K562 (cell line): ENCODE results near the gene MACROD2. TPM values are rescaled to one million over a fixed set of nuclear protein-coding genes. Genes with fewer than 3 reads are reported as not detected.

Source experiments
- ATAC-seq: fragments of 200-7000 bp; cut with Tn5 transposase; 3 replicates; pipeline ENCODE4 v1.9.1; 2020; ENCODE audit warnings: moderate library complexity
- BruUV-seq: library from RNA; stranded (reverse); fragments of 400-500 nt; replicated peaks from 2 replicates; lab custom pipeline; 2021; lab: Mats Ljungman, UMichigan
- CTCF ChIA-PET: fragments of 300-600 bp; formaldehyde crosslinking; extraction: SDS; loops from one replicate; lab custom pipeline; 2021; ENCODE audit warnings: low intra/inter-chr PET ratio; lab: Yijun Ruan, JAX
- POLR2A ChIA-PET: fragments of 300-600, 350-650 bp; sonication (Branson Sonifier 250); formaldehyde crosslinking; extraction: SDS; loops from one replicate; lab custom pipeline; 2021; ENCODE audit warnings: antibody characterized with exemption, inconsistent platforms; lab: Yijun Ruan, JAX
- DNase-seq, 4 experiments: peaks; one replicate each; pipeline versions ENCODE4 v3.0.0 to v3.0.0-alpha.2; 2011 to 2018; ENCODE audit warnings: low spot score in 3 of 4, mixed read lengths in 3 of 4; ENCODE audit errors: extremely low read depth in 1 of 4
- FAIRE-seq: peaks from 2 replicates; lab custom pipeline; 2011; peaks lifted over from hg19 to GRCh38; lab: Jason Lieb, UNC
- H2AFZ ChIP-seq: 2 replicates; pipeline ENCODE4 v1.6.0; 2011; ENCODE audit warnings: low read depth, low read length, control low read depth, inconsistent platforms
- H3K27ac ChIP-seq: fragments of 200-600 bp; 3 replicates; pipeline ENCODE4 v1.8.0; 2011; ENCODE audit warnings: low read depth, mild to moderate bottlenecking, control low read depth, inconsistent platforms, low read length, moderate library complexity, mixed read lengths; ENCODE audit errors: extremely low read depth
- H3K27me3 ChIP-seq, 2 experiments: fragments of 300-600 bp in 1 of 2; 2 replicates in 1 of 2; 3 replicates in 1 of 2; pipeline versions ENCODE4 v1.6.0 to v1.8.0; 2011; ENCODE audit warnings: inconsistent platforms in 2 of 2, low read length in 2 of 2, mild to moderate bottlenecking in 1 of 2, mixed read lengths in 1 of 2, moderate library complexity in 1 of 2; ENCODE audit not compliant: control insufficient read depth in 2 of 2, insufficient read depth in 2 of 2
- H3K36me3 ChIP-seq: fragments of 300-600 bp; 3 replicates; pipeline ENCODE4 v1.8.0; 2011; ENCODE audit warnings: mild to moderate bottlenecking, low read length, inconsistent platforms; ENCODE audit not compliant: control insufficient read depth, insufficient read depth
- H3K4me1 ChIP-seq, 2 experiments: fragments of 200-600 bp in 1 of 2; replicated peaks in 1 of 2; 2 replicates in 1 of 2; 3 replicates in 1 of 2; pipeline versions ENCODE4 v1.5.1 to v1.8.0; 2011; ENCODE audit warnings: inconsistent platforms in 2 of 2, low read length in 2 of 2, mild to moderate bottlenecking in 1 of 2, mixed read lengths in 1 of 2, moderate library complexity in 1 of 2; ENCODE audit not compliant: control insufficient read depth in 2 of 2, insufficient read depth in 2 of 2
- H3K4me2 ChIP-seq: 2 replicates; pipeline ENCODE4 v1.6.1; 2011; ENCODE audit warnings: low read length, control low read depth, inconsistent platforms, mixed read lengths; ENCODE audit not compliant: insufficient read depth
- H3K4me3 ChIP-seq: fragments of 200-600 bp; sonication (generic), shearing (Covaris generic); 2 replicates; pipeline ENCODE4 v1.5.1; 2016; ENCODE audit warnings: control low read depth, inconsistent platforms
- H3K79me2 ChIP-seq: fragments of 200-600 bp; 3 replicates; pipeline ENCODE4 v1.8.0; 2011; ENCODE audit warnings: low read length, inconsistent platforms; ENCODE audit not compliant: control insufficient read depth, insufficient read depth
- H3K9ac ChIP-seq, 2 experiments: 2 replicates each; pipeline versions ENCODE4 v1.6.0 to v1.6.1; 2011; ENCODE audit warnings: low read depth in 2 of 2, low read length in 2 of 2, control low read depth in 1 of 2, inconsistent platforms in 1 of 2, mild to moderate bottlenecking in 1 of 2, mixed read lengths in 1 of 2; ENCODE audit not compliant: insufficient read depth in 1 of 2
- H3K9me1 ChIP-seq: one replicate; pipeline ENCODE4 v1.6.0; 2011; ENCODE audit warnings: inconsistent platforms, mild to moderate bottlenecking, low read length, moderate library complexity; ENCODE audit not compliant: control insufficient read depth, insufficient read depth
- H3K9me3 ChIP-seq: replicated peaks from 2 replicates; pipeline ENCODE4 v1.5.1; 2011; ENCODE audit warnings: low read depth, low read length, inconsistent platforms; ENCODE audit not compliant: control insufficient read depth, insufficient read depth
- H4K20me1 ChIP-seq: replicated peaks from 2 replicates; pipeline ENCODE4 v1.6.1; 2011; ENCODE audit warnings: low read length, inconsistent platforms, mixed read lengths; ENCODE audit not compliant: control insufficient read depth, insufficient read depth
- EHMT2 ChIP-seq: fragments of 450-650 bp; IDR thresholded peaks from 2 replicates; pipeline ENCODE4 v1.6.1; 2018; ENCODE audit warnings: antibody characterized with exemption
- ESRRA ChIP-seq: fragments of 450-650 bp; IDR thresholded peaks from 2 replicates; pipeline ENCODE4 v1.6.1; 2014; ENCODE audit warnings: low read depth, mild to moderate bottlenecking, moderate library complexity, borderline replicate concordance
- ETV5 ChIP-seq: sonication (generic); formaldehyde crosslinking; IDR thresholded peaks from 2 replicates; pipeline ENCODE4 v1.4.0; 2020; ENCODE audit warnings: low read depth, mild to moderate bottlenecking, missing genetic modification reagents
- HMGN3 ChIP-seq: IDR thresholded peaks from 2 replicates; pipeline ENCODE4 v1.6.1; 2011; ENCODE audit warnings: borderline replicate concordance, low read depth, mild to moderate bottlenecking, mixed read lengths, low read length; ENCODE audit not compliant: insufficient read length; ENCODE audit errors: extremely low read depth
- MCM5 ChIP-seq: fragments of 450-650 bp; IDR thresholded peaks from 2 replicates; pipeline ENCODE4 v1.6.1; 2016; ENCODE audit warnings: low read depth
- RBM34 ChIP-seq: fragments of 200-400 bp; formaldehyde crosslinking; IDR thresholded peaks from 2 replicates; pipeline ENCODE4 v1.6.1; 2018; ENCODE audit warnings: low read length, borderline replicate concordance; ENCODE audit not compliant: insufficient read depth
- RCOR1 ChIP-seq, 2 experiments: IDR thresholded peaks; 2 replicates each; pipeline ENCODE4 v1.6.1; 2012; ENCODE audit warnings: low read depth in 2 of 2, low read length in 2 of 2, borderline replicate concordance in 1 of 2, improper control_type of control experiment in 1 of 2
- SIN3B ChIP-seq: fragments of 450-650 bp; IDR thresholded peaks from 2 replicates; pipeline ENCODE4 v1.6.1; 2017; ENCODE audit warnings: low read depth, mild to moderate bottlenecking, moderate library complexity
- SNIP1 ChIP-seq: fragments of 450-650 bp; IDR thresholded peaks from 2 replicates; pipeline ENCODE4 v1.7.1; 2017; ENCODE audit warnings: low read depth, mild to moderate bottlenecking
- TAF15 ChIP-seq: fragments of 200-400 bp; formaldehyde crosslinking; IDR thresholded peaks from 2 replicates; pipeline ENCODE4 v1.6.1; 2017; ENCODE audit warnings: mild to moderate bottlenecking, low read depth, low read length, moderate library complexity
- TEAD1 ChIP-seq, 2 experiments: fragments of 450-650 bp in 1 of 2; sonication (generic) in 1 of 2; formaldehyde crosslinking; IDR thresholded peaks; 2 replicates each; pipeline versions ENCODE4 v1.4.0 to v1.8.0; 2020 to 2022; ENCODE audit warnings: mild to moderate bottlenecking in 2 of 2, missing genetic modification reagents in 1 of 2
- TFE3 ChIP-seq: fragments of 450-650 bp; formaldehyde crosslinking; IDR thresholded peaks from 2 replicates; pipeline ENCODE4 v1.4.0; 2020; ENCODE audit warnings: mild to moderate bottlenecking, mixed read lengths
- ZBTB43 ChIP-seq: sonication (generic); formaldehyde crosslinking; IDR thresholded peaks from 2 replicates; pipeline ENCODE4 v1.8.0; 2023; ENCODE audit warnings: mild to moderate bottlenecking, missing genetic modification reagents
- ZNF311 ChIP-seq: fragments of 250-450 bp; sonication (Bioruptor Pico); IDR thresholded peaks from 2 replicates; pipeline ENCODE4 v1.4.0; 2020; ENCODE audit warnings: mild to moderate bottlenecking, moderate library complexity
- ZNF764 ChIP-seq: fragments of 250-450 bp; sonication (Bioruptor Pico); IDR thresholded peaks from 2 replicates; pipeline ENCODE4 v1.4.0; 2020; ENCODE audit warnings: low read depth, mild to moderate bottlenecking, moderate library complexity
- ZNF77 ChIP-seq: fragments of 250-450 bp; sonication (Bioruptor Pico); IDR thresholded peaks from 2 replicates; pipeline ENCODE4 v1.5.0; 2020
- WGBS: fragments of 100-300 bp; shearing (Covaris generic); methylation state at CpG from one replicate; pipeline ENCODE4 v1.1.6; 2016; ENCODE audit warnings: low coverage, mixed read lengths; ENCODE audit not compliant: insufficient coverage; ENCODE audit errors: missing lambda C conversion rate; 5-methylcytosine and 5-hydroxymethylcytosine counted together
- in situ Hi-C: fragments of 300-500 bp; cut with MboI; formaldehyde crosslinking; loops from 4 replicates; pipeline ENCODE4 v1.15.0; 2018; ENCODE audit warnings: inconsistent platforms, mixed read lengths
- intact Hi-C: fragments of 100-400 bp; cut with micrococcal nuclease; formaldehyde crosslinking; loops from 2 replicates; pipeline ENCODE4 v1.14.2; 2022
- polyA plus RNA-seq, 8 experiments: library from polyadenylated mRNA; depleted of rRNA in 4 of 8; stranded (reverse) in 5 of 8; unstranded in 3 of 8; fragments of >200 nt; fragmentation: Nextera tagmentation in 2 of 8; fragmentation: Illumina TruSeq in 1 of 8; extraction: Ambion mirVana in 2 of 8; extraction: Trizol in 1 of 8; gene quantifications; 2 replicates each; pipeline versions ENCODE4 v1.2.1 to v1.2.3, GENCODE V29; 2011 to 2014; ENCODE audit warnings: inconsistent platforms in 1 of 8, missing spikeins in 1 of 8
- total RNA-seq, 7 experiments: library from RNA; depleted of rRNA in 6 of 7; stranded (reverse); fragments of >200 nt in 6 of 7; fragmentation: Illumina TruSeq in 2 of 7; extraction: Trizol in 2 of 7; gene quantifications; 2 replicates each; pipeline versions ENCODE4 v1.2.1 to v1.2.3, GENCODE V29; 2011 to 2021; ENCODE audit warnings: low replicate concordance in 1 of 7

The MACROD2 gene
- total and polyA plus RNA-seq, 9 of the 15 experiments (the other 6 are each of a cell fraction or from before 2014, with no cell fraction given), result not detected

- no peak overlapping the region for H3K4me3 ChIP-seq
- H3K4me1 ChIP-seq, result no peaks in the 10 kb centered on the region
- TF ChIP-seq HMGN3 (no peak), EHMT2 (no peak), ZNF311 (CRISPR knock-in tag) (no peak), ZNF764 (no peak), TEAD1 (CRISPR knock-in tag; IDR thresholded peaks at IDR 0.05) (no peak), RCOR1 (IDR thresholded peaks at IDR 0.05; ENCODE audit: borderline replicate concordance in 1 of 2, low read depth in 2 of 2, low read length in 2 of 2) (no peak), TFE3 (CRISPR knock-in tag) (no peak), RBM34 (no peak), SNIP1 (no peak), ETV5 (no peak), ZNF77 (CRISPR knock-in tag) (no peak), ZBTB43 (CRISPR knock-in tag) (no peak), SIN3B (no peak), MCM5 (no peak), ESRRA (no peak), TAF15 (no peak)
- TF ChIP-seq, all 486 proteins: peak for 0
- in situ Hi-C loops, result no loop called here
- ATAC-seq, result no peak
- FAIRE-seq, result no peak
- ChIA-PET POLR2A (no interaction called here), CTCF (no interaction called here)
- H3K4me2 ChIP-seq, result no peak overlapping the region
- H3K27me3 ChIP-seq, result no peaks in the 10 kb centered on the region
- intact Hi-C loops, result no loop called here
- H3K79me2 ChIP-seq, result no peaks in the 10 kb centered on the region
- DNase-seq, result no peak
- H3K9ac ChIP-seq, result no peak overlapping the region
- no peak overlapping the region for H2AFZ ChIP-seq
- H3K27ac ChIP-seq, result no peak overlapping the region
- H4K20me1 ChIP-seq, result no peaks in the 10 kb centered on the region
- BruUV-seq, result no TSS peak
- no peaks in the 10 kb centered on the region for H3K36me3 ChIP-seq
- no peaks in the 10 kb centered on the region for H3K9me3 ChIP-seq
- no peaks in the 10 kb centered on the region for H3K9me1 ChIP-seq
- 6% methylated on average over 3 of the region's 3 CpGs for WGBS
Measured at GRCh38 chr20:15927893-15928650, 1932.8 kb downstream of the MACROD2 start.
